ENCODE measurements around the gene CFAP61. TPM values are rescaled to one million over a fixed set of nuclear protein-coding genes. Genes with fewer than 3 reads are reported as not detected.

CFAP61 gene
- total RNA-seq, 1 experiment from 2014 or later, result 0.28 TPM

DNA sequence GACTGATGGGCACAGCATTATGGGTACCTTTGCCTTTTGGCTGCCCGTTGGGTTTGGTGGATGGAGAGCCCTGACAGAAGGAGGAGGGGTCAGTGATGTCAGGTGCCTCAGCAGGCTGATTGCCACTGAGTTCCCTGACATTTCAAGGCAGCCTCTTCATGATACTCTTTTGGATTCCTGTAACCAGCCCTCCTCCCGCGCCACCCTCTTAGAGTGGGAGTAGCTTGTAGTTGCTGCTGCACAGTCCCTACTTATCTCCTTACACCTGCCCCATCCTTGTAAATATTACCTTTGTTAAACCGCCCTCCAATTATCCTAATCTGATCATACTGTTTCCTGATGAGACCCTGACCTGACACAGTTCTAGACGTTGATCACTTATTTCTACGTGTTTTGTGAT is 140.0 kb downstream of the CFAP61 start:
- ATAC-seq (no peak), DNase-seq (ENCODE audit: low read depth, low spot score) (no peak)
- intact Hi-C loops (cut with micrococcal nuclease; ENCODE audit: unreplicated experiment), result no loop called here
- Histone ChIP-seq H3K4me1 (ENCODE audit: control insufficient read depth, insufficient read depth, low read length) (no peaks in the 10 kb centered on the region), H3K27ac (ENCODE audit: low read length) (no peak overlapping the region), H3K9me3 (ENCODE audit: control insufficient read depth, insufficient read depth, low read depth, low read length) (no peaks in the 10 kb centered on the region), H3K27me3 (ENCODE audit: control insufficient read depth, insufficient read depth, low read length) (no peaks in the 10 kb centered on the region; the same call in none of the 2 replicates), H3K36me3 (ENCODE audit: control insufficient read depth, insufficient read depth, low read length) (no peaks in the 10 kb centered on the region), H3K4me3 (ENCODE audit: low read depth in 2 of 2, low read length in 2 of 2) (no peak overlapping the region)
- ChIA-PET POLR2A (no interaction called here), CTCF (no interaction called here)
- no peak for TF ChIP-seq TCF7L2 (IDR thresholded peaks at IDR 0.05; ENCODE audit: low read depth, low read length)
- TF ChIP-seq POLR2AphosphoS5 (IDR thresholded peaks at IDR 0.05; ENCODE audit: low read depth, low read length), result no peak
- TF ChIP-seq, protein P1, sequence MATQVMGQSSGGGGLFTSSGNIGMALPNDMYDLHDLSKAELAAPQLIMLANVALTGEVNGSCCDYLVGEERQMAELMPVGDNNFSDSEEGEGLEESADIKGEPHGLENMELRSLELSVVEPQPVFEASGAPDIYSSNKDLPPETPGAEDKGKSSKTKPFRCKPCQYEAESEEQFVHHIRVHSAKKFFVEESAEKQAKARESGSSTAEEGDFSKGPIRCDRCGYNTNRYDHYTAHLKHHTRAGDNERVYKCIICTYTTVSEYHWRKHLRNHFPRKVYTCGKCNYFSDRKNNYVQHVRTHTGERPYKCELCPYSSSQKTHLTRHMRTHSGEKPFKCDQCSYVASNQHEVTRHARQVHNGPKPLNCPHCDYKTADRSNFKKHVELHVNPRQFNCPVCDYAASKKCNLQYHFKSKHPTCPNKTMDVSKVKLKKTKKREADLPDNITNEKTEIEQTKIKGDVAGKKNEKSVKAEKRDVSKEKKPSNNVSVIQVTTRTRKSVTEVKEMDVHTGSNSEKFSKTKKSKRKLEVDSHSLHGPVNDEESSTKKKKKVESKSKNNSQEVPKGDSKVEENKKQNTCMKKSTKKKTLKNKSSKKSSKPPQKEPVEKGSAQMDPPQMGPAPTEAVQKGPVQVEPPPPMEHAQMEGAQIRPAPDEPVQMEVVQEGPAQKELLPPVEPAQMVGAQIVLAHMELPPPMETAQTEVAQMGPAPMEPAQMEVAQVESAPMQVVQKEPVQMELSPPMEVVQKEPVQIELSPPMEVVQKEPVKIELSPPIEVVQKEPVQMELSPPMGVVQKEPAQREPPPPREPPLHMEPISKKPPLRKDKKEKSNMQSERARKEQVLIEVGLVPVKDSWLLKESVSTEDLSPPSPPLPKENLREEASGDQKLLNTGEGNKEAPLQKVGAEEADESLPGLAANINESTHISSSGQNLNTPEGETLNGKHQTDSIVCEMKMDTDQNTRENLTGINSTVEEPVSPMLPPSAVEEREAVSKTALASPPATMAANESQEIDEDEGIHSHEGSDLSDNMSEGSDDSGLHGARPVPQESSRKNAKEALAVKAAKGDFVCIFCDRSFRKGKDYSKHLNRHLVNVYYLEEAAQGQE (IDR thresholded peaks at IDR 0.05; ENCODE audit: insufficient read depth in 1 of 2, low read depth in 2 of 2, low read length in 1 of 2), result no peak
- TF ChIP-seq SIN3A (IDR thresholded peaks at IDR 0.05; ENCODE audit: borderline replicate concordance, insufficient read depth, low read depth, low read length), result no peak
- TF ChIP-seq, protein P2, sequence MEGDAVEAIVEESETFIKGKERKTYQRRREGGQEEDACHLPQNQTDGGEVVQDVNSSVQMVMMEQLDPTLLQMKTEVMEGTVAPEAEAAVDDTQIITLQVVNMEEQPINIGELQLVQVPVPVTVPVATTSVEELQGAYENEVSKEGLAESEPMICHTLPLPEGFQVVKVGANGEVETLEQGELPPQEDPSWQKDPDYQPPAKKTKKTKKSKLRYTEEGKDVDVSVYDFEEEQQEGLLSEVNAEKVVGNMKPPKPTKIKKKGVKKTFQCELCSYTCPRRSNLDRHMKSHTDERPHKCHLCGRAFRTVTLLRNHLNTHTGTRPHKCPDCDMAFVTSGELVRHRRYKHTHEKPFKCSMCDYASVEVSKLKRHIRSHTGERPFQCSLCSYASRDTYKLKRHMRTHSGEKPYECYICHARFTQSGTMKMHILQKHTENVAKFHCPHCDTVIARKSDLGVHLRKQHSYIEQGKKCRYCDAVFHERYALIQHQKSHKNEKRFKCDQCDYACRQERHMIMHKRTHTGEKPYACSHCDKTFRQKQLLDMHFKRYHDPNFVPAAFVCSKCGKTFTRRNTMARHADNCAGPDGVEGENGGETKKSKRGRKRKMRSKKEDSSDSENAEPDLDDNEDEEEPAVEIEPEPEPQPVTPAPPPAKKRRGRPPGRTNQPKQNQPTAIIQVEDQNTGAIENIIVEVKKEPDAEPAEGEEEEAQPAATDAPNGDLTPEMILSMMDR (IDR thresholded peaks at IDR 0.05), result no peak
- BruUV-seq (replicated peaks), result no TSS peak
- in situ Hi-C loops (cut with HindIII; ENCODE audit: low pct_unique_long_range_greater_than_20kb, low sequenced_read_pairs), result no loop called here

DNA sequence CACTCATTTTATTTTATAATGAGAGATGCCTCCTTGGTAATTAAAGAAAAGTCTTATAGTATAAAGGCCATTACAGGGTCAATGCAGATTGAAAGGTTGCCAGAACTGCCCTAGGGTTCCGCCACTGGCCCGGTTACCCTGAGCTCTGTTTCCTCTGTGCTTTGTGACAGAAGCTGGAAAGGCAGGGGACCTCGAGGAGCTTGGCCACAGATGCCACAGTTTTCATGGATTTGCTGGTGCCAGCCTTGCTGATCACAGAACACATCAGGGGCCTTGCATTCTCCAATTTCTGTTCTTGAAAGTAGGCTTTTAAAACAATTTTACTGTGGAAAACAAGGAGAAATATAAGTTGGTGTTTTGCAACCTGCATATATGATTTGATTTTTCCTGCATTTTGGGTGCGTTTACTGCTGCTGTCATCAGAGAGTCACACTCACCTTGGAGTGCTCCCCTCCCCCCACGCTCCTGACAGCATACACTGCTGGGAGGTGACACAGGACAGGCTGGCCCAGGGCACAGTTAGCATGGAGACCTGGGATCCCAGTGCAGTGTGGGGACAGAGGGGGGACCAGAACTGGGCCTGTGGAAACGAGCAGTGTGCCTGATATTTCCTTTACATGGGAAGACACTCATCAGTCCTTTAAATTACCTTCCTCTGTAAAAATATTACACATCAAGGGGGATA is 142.8 kb downstream of the CFAP61 start:
- DNase-seq (ENCODE audit: low read depth, low spot score) (no peak), ATAC-seq (no peak)
- no peak for TF ChIP-seq SIN3A (IDR thresholded peaks at IDR 0.05; ENCODE audit: borderline replicate concordance, insufficient read depth, low read depth, low read length)
- TF ChIP-seq TCF7L2 (IDR thresholded peaks at IDR 0.05; ENCODE audit: low read depth, low read length), result no peak
- TF ChIP-seq, protein P1 (IDR thresholded peaks at IDR 0.05; ENCODE audit: insufficient read depth in 1 of 2, low read depth in 2 of 2, low read length in 1 of 2), result no peak
- no peak for TF ChIP-seq POLR2AphosphoS5 (IDR thresholded peaks at IDR 0.05; ENCODE audit: low read depth, low read length)
- TF ChIP-seq, protein P2 (IDR thresholded peaks at IDR 0.05), result no peak
- H3K36me3 ChIP-seq (ENCODE audit: control insufficient read depth, insufficient read depth, low read length), result no peaks in the 10 kb centered on the region
- POLR2A ChIA-PET, result no interaction called here
- CTCF ChIA-PET, result no interaction called here
- H3K27ac ChIP-seq (ENCODE audit: low read length), result no peak overlapping the region
- H3K4me1 ChIP-seq (ENCODE audit: control insufficient read depth, insufficient read depth, low read length), result no peaks in the 10 kb centered on the region
- intact Hi-C loops (cut with micrococcal nuclease; ENCODE audit: unreplicated experiment), result no loop called here
- H3K27me3 ChIP-seq (ENCODE audit: control insufficient read depth, insufficient read depth, low read length), result peaks cover 3% of the 10 kb centered on the region
- H3K9me3 ChIP-seq (ENCODE audit: control insufficient read depth, insufficient read depth, low read depth, low read length), result no peaks in the 10 kb centered on the region
- no peak overlapping the region for H3K4me3 ChIP-seq (ENCODE audit: low read depth in 2 of 2, low read length in 2 of 2)
- in situ Hi-C loops (cut with HindIII; ENCODE audit: low pct_unique_long_range_greater_than_20kb, low sequenced_read_pairs), result no loop called here
- BruUV-seq (replicated peaks), result no TSS peak
